COR-L47 (cell line): ENCODE results near the gene NBL1.

Experiments
- DNase-seq: peaks from one replicate; lab custom pipeline; 2025; lab: John Stamatoyannopoulos, UW

NBL1 gene

GRCh38 chr1:19646377-19647319 is 2.5 kb downstream of the NBL1 start:
- no peak for DNase-seq

- DNase-seq, result no peak
Observed at GRCh38 chr1:19647643-19648042, 3.5 kb downstream of the NBL1 start.

DNA sequence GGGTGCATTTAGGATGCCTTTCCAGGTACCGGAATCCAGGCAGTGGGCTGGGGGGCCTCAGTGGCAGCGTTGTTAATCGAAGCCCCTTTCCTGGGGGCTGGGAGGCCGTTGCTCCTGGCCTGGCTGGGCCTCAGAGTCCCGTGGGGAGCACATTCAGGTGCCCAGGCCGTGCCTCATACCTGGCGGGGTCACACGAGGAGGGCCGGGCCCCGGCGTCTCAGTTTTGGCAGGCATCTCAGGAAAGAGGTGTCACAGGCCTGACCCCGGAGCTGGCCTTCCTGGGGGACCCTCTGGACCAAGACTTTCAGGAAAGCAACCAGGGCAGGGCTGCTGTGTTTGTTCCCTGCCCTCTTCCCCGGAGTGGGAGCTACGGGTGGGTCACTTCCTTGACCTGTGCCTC is 4.1 kb downstream of the NBL1 start:
- no peak for DNase-seq

DNA sequence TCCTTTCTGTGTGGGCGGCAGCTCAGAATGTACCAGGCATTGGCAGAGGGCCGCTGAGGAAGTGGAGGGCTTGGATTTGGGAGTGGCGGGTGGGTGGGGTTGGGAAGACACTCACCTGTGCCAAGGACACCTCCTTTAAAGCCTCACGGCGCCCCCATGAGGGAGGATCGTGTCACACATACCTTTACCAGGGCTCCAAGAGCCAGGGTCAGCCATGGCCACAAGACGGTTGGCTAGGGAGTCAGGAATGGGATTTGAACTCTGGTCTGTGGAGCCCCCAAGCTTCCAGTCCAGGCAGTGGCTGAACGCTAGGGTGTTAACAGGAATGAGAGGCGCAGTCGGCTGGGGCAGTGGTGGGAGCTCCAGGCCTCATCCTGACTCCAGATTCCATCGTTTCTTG is 4.6 kb downstream of the NBL1 start:
- peak; percentile 28 for DNase-seq

DNA sequence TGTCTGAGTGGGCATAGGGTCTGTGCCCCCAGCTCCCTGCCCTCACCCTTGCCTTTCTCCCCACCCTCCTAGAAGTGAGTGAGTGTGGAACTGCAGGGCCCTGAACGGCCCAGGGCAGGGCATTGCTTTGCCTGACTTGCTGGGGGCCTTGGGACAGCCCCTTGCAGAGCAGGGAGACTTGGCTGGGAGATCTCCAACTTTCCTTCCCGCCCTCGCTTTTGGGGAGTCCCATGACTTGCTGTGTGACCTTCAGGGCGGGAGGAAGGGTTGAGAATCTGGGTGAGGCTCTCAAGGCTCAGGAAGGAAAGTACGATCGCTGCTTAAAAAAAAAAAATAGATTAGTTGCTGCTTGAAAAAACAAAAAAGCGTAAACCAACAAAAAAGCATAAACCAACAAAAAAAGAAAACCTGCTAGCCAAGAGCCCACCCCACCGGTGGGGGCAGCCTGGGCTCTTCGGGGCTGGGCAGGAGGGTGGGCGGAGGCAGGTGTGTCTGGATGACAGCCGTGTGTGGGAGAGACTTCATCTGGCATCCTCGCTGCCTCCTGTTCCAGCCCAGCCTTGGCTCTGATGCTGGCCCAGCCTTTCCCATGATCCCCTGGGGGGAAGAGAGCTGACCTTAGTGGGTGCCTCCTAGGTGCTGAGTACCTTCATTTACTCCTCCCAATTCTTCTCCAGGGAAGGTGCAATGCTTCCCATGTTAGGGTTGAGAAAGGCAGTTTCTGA is 6.5 kb downstream of the NBL1 start:
- no peak for DNase-seq

DNA sequence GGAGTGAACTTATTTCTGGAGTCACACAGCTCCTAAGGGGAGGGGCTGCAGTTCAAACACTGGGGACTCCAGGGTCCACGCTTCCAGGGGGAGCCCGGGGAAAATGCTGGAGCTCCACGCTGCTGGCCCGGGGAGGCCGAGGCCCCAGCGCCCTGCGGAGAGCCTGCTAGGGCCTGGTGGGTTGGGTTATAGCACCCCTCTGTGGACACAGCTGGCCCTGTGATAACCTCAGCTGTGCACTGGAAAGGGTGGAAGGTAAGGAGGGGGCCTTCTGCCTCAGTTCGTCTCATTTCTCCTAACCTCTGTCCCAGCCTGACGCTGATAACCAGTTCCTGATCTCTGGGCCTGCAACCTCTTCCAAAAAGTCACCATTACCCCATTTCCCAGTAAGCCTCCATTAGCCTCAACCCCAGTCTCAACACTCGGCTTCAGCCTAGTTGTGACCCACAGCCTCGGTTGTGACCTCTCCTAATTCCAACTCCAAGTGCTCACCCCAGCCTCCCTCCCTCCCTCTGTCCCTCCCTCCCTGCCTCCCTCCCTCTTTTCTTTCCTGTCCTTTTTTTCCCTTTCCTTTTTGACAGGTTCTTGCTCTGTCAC is 7.1 kb downstream of the NBL1 start:
- peak; percentile 43 for DNase-seq

GRCh38 chr1:19654386-19654785 is 10.3 kb downstream of the NBL1 start:
- no peak for DNase-seq

GRCh38 chr1:19654886-19655717 is 11.0 kb downstream of the NBL1 start:
- peak; percentile 59 for DNase-seq

DNA sequence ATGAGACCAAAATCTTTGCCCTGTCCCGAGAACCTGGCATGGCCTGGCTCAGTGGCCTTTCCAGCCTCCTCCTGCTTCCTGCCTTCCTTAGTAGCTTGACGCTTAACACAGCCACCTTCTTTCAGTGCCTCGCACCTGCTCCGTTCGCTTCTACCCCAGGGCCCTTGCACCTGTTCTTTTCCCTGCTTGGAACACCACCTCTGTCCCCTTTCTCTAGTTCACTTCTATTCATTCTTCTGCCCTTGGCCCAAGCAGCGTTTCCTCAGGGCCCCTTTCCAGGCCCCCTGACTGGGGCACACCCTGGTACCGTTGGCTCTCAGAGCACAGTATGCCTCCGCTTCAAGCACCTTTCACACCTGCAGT is 11.6 kb downstream of the NBL1 start:
- no peak for DNase-seq

DNA sequence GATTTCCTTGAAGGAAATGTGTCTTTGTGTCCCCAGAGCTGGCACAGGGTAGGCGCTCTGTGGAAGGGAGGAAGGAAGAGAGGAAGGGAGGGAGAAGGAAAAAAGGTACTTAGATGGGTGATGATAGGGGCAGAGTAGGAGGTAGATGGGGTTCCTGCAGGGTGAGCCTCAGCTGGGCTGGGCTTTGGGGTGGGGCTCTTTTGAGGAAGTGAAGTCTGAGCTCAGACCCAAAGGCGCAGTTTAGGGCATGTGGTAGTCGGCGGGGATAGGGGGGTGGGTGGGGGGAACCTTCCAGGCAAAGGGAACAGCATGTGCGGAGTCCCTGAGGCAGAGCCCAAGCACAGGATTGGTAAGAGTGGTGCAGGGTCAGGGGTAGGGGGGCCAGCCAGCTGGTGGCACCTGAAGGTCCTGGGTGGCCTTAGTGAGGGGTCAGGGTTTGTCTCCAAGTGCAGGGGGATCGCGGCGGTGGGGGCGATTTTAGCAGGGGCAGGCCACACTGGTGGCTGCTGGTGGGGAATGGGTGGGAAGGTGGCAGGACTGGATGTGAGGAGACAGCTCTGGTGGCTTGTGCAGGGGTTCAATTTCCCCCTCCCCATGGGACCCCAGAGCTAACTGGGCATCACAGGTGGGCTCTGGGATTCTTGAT is 12.1 kb downstream of the NBL1 start:
- DNase-seq, result no peak

DNA sequence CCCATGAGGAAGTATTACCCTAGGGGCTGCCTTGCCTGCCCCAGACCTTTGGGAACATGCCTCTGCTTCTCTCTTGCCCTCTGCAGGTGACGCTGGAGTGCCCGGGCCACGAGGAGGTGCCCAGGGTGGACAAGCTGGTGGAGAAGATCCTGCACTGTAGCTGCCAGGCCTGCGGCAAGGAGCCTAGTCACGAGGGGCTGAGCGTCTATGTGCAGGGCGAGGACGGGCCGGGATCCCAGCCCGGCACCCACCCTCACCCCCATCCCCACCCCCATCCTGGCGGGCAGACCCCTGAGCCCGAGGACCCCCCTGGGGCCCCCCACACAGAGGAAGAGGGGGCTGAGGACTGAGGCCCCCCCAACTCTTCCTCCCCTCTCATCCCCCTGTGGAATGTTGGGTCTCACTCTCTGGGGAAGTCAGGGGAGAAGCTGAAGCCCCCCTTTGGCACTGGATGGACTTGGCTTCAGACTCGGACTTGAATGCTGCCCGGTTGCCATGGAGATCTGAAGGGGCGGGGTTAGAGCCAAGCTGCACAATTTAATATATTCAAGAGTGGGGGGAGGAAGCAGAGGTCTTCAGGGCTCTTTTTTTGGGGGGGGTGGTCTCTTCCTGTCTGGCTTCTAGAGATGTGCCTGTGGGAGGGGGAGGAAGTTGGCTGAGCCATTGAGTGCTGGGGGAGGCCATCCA is 12.8 kb downstream of the NBL1 start:
- no peak for DNase-seq

DNA sequence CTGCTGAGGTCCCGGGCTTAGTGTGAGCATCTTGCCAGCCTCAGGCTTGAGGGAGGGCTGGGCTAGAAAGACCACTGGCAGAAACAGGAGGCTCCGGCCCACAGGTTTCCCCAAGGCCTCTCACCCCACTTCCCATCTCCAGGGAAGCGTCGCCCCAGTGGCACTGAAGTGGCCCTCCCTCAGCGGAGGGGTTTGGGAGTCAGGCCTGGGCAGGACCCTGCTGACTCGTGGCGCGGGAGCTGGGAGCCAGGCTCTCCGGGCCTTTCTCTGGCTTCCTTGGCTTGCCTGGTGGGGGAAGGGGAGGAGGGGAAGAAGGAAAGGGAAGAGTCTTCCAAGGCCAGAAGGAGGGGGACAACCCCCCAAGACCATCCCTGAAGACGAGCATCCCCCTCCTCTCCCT is 13.4 kb downstream of the NBL1 start:
- no peak for DNase-seq

DNA sequence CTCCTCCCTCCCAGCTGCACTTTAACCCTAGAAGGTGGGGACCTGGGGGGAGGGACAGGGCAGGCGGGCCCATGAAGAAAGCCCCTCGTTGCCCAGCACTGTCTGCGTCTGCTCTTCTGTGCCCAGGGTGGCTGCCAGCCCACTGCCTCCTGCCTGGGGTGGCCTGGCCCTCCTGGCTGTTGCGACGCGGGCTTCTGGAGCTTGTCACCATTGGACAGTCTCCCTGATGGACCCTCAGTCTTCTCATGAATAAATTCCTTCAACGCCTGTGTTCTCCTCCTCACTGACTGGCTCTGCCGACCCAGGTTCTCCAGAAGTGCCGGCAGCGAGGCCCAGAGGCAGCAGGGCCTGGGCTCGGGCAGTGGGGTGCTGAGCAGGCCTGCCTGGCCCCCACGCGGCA is 14.1 kb downstream of the NBL1 start:
- DNase-seq, result no peak

DNA sequence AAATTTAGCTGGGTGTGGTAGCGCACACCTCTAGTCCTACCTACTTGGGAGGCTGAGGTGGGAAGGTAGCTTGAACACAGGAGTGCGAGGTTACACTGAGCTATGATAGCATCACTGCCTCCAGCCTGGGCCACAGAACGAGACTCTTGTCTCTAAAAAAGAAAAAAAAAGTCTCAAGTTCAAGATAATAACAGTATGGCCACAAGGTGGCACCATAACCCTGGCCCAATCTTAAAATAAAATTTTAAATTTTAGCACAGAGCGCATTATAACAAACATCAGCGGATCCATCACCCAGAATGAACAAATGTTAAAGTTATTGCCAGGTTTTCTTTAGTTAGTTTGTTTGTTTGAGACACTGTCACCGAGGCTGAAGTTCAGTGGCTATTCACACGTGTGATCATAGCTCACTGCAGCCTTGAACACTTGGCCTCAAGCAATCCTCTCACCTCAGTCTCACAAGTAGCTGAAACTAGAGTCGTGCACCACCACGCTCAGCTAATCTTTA is 17.7 kb downstream of the NBL1 start:
- DNase-seq, result peak; percentile 4

DNA sequence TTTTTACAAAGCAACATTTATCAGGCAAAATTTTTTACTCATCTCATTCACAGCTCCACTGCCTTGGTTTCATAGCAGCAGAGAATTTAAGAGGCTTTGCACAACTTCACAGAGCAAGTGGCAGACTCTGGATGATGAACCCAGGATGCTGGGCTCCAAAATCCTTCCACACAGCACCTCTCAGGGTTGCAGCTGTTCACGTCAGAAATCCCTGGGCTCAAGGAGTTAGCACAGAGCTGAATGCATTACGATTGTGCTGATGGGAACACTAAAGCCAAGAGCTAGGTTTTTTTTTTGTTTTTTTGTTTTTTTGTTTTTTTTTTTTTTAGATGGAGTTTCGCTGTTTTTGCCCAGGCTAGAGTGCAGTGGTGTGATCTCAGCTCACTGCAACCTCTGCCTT is 18.2 kb downstream of the NBL1 start:
- DNase-seq, result no peak

DNA sequence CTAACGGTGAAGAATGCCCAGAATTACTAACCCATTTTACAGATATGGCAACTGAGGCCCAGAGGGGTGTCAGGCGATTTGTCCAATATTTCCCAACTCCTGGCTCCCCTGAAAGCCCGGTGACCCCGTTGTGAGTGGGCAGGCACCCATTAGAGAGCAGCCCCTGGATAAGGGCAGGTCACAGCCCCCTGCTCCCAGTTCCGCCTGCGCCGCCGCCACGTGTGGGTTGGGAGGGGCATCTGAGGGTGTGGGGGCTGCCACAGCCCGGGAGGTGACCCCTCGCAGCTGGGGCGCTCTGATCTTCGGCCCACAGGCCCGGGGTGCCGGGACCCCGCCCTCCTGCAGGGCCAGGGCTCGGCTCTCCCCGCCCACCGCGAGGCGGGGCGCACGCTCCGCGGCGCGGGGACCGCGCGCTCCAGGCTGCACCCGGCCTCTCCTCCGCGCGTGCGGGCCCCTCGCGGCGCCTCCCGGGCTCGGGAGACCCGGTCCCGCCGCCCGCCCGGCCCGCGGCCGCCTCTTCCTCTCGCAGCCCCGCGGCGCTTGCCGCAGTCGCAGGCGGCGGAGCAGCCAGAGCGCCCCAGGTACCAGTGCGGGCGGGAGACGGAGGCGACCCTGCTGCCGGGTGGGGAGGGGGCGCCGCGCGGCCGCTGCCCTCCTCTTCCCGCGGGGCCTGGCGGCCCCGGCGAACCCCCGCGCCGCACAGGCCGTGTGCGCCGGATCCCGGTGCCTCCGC is 20.5 kb downstream of the NBL1 start, which contains the start of gene HTR6:
HTR6 (plus strand) TSS at position 423 of the 733 bp plus-strand sequence. CDS start 879 bp downstream, outside the sequence.
- DNase-seq, result peak; percentile 13

DNA sequence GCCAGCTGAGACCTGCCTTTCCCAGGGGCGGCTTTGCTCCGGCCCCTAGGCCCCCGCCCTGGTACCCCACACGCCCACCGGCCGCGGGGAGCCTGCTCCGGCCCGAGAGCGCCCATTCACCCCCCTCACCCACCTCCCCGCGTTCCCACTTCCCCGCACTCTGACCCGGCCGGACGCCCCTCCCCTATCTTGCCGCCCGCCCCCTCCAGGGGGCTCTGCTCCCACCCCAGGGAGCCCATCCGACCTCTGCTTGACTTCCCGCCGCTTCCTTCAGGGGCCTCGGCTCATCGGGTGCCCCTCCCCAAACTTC is 21.0 kb downstream of the NBL1 start:
- DNase-seq, result no peak

- DNase-seq, result no peak
Observed at GRCh38 chr1:19665496-19666465, 21.7 kb downstream of the NBL1 start.

DNA sequence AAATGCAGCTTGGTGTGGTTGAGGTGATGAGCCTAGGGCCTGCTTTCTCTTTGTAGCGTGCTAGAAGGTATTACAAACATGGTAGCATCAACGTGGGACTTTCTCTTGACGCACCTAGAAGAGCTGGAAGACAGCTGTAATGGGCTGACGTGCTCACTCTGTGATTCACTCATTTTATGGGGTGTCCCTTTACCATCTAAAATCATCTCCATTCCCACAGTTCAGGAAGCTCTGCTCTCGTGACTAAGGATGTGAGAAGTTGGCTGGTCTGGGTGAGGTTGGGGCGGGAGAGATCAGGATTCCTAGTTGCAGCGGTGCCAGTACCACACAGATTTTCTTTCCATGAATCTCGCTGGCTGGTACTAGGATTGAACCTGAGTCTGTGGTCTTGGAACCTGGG is 24.8 kb downstream of the NBL1 start:
- DNase-seq, result no peak
